MM.1S (cell line): ENCODE measurements around the gene NFATC2.

Experiments
- DNase-seq: peaks from one replicate; pipeline ENCODE4 v3.0.0-alpha.2; 2015
- H2AFZ ChIP-seq: fragments of 300-600 bp; sonication (generic); 2 replicates; pipeline ENCODE4 v1.6.0; 2016; ENCODE audit warnings: antibody characterized with exemption, low read length
- H3F3A ChIP-seq: fragments of 300-600 bp; sonication (generic); 2 replicates; pipeline ENCODE4 v1.6.1; 2016; ENCODE audit warnings: mild to moderate bottlenecking, antibody characterized with exemption, low read length, moderate library complexity, mixed read lengths; ENCODE audit not compliant: insufficient read depth
- H3K27ac ChIP-seq: fragments of 300-600 bp; sonication (generic); 2 replicates; pipeline ENCODE4 v1.5.1; 2016; ENCODE audit warnings: mild to moderate bottlenecking, low read length
- H3K27me3 ChIP-seq: fragments of 300-600 bp; sonication (generic); replicated peaks from 2 replicates; pipeline ENCODE4 v1.6.0; 2016; ENCODE audit warnings: low read length; ENCODE audit not compliant: insufficient read depth
- H3K36me3 ChIP-seq: fragments of 300-600 bp; sonication (generic); replicated peaks from 2 replicates; pipeline ENCODE4 v1.6.1; 2016; ENCODE audit warnings: mild to moderate bottlenecking, low read length, mixed read lengths; ENCODE audit not compliant: insufficient read depth
- H3K4me1 ChIP-seq: fragments of 300-600 bp; sonication (generic); 2 replicates; pipeline ENCODE4 v1.6.1; 2016; ENCODE audit warnings: low read length, mixed read lengths
- H3K4me2 ChIP-seq: fragments of 300-600 bp; sonication (generic); 2 replicates; pipeline ENCODE4 v1.6.0; 2016; ENCODE audit warnings: low read depth, low read length
- H3K4me3 ChIP-seq: fragments of 300-600 bp; sonication (generic); 2 replicates; pipeline ENCODE4 v1.5.1; 2016; ENCODE audit warnings: low read length, mixed read lengths
- H3K79me2 ChIP-seq: fragments of 300-600 bp; sonication (generic); 2 replicates; pipeline ENCODE4 v1.6.1; 2016; ENCODE audit warnings: mixed run types, low read length, mixed read lengths
- H3K9ac ChIP-seq: fragments of 300-600 bp; sonication (generic); 2 replicates; pipeline ENCODE4 v1.6.1; 2016; ENCODE audit warnings: low read length, mixed read lengths
- H3K9me2 ChIP-seq: fragments of 300-600 bp; sonication (generic); replicated peaks from 2 replicates; pipeline ENCODE4 v1.6.1; 2016; ENCODE audit warnings: mild to moderate bottlenecking, low read length, mixed read lengths; ENCODE audit not compliant: insufficient read depth
- H3K9me3 ChIP-seq: fragments of 300-600 bp; sonication (generic); replicated peaks from 2 replicates; pipeline ENCODE4 v1.6.1; 2016; ENCODE audit warnings: mild to moderate bottlenecking, low read length, mixed read lengths; ENCODE audit not compliant: insufficient read depth
- H4K20me1 ChIP-seq: fragments of 300-600 bp; sonication (generic); 2 replicates; pipeline ENCODE4 v1.6.1; 2016; ENCODE audit warnings: mild to moderate bottlenecking, low read length, moderate library complexity, mixed read lengths; ENCODE audit not compliant: insufficient read depth
- EZH2 ChIP-seq: fragments of 300-600 bp; sonication (generic); optimal IDR thresholded peaks from 2 replicates; pipeline ENCODE3; 2017; ENCODE audit warnings: low read depth, mild to moderate bottlenecking, antibody characterized with exemption, low read length, mixed read lengths
- EZH2phosphoT487 ChIP-seq: fragments of 300-600 bp; sonication (generic); IDR thresholded peaks from 2 replicates; pipeline ENCODE4 v1.6.1; 2018; ENCODE audit warnings: antibody characterized with exemption, low read length
- TF ChIP-seq, protein P1 (sequence below): fragments of 300-600 bp; sonication (generic); IDR thresholded peaks from 2 replicates; pipeline ENCODE4 v1.5.1; 2016; ENCODE audit warnings: antibody characterized with exemption, low read length, mixed read lengths

Gene NFATC2

DNA sequence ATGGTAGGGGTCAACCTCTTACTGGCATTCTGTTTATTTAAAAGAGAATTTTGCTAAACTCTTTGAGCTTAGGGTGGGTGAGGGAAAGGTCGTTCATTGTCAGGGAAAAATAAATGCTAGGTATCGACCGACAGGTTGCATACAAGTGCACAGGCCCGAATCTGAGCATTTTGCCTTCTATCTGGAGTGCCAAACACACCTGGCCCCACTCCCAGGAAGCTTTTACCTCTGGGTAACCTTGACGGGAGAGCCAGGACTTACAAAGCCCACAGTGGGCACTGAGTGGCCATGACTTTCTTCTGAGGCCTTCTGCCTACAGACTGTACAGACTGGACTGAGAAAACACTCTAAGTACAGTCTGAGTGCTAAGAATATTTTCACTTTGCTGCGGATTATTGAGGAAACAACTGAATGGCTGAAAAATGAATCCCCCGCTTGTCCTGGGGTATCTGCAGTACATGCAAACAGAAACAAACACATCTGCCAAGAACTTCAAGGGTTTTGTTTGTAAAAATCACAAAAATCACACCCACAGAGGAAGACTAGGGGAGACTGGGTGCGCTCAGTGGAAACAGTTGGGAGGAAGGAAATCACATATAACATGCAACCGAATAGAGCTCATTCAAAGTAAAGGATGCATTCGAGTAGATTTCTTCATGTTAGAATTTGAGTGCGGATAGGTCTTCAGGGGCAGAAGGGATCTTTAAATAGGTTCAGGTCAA, 152.8 kb downstream of the NFATC2 start:
- Histone ChIP-seq H3K4me2 (no peak overlapping the region), H3K27ac (no peak overlapping the region), H3F3A (no peaks in the 10 kb centered on the region), H3K36me3 (no peaks in the 10 kb centered on the region), H3K27me3 (no peaks in the 10 kb centered on the region), H2AFZ (no peak overlapping the region), H4K20me1 (no peaks in the 10 kb centered on the region), H3K9ac (no peak overlapping the region), H3K9me3 (no peaks in the 10 kb centered on the region), H3K4me1 (no peaks in the 10 kb centered on the region), H3K79me2 (no peaks in the 10 kb centered on the region), H3K4me3 (no peak overlapping the region), H3K9me2 (no peaks in the 10 kb centered on the region)
- no peak for TF ChIP-seq EZH2phosphoT487
- no peak for TF ChIP-seq EZH2
- TF ChIP-seq, protein P1, sequence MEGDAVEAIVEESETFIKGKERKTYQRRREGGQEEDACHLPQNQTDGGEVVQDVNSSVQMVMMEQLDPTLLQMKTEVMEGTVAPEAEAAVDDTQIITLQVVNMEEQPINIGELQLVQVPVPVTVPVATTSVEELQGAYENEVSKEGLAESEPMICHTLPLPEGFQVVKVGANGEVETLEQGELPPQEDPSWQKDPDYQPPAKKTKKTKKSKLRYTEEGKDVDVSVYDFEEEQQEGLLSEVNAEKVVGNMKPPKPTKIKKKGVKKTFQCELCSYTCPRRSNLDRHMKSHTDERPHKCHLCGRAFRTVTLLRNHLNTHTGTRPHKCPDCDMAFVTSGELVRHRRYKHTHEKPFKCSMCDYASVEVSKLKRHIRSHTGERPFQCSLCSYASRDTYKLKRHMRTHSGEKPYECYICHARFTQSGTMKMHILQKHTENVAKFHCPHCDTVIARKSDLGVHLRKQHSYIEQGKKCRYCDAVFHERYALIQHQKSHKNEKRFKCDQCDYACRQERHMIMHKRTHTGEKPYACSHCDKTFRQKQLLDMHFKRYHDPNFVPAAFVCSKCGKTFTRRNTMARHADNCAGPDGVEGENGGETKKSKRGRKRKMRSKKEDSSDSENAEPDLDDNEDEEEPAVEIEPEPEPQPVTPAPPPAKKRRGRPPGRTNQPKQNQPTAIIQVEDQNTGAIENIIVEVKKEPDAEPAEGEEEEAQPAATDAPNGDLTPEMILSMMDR = no peak
- no peak for DNase-seq

DNA sequence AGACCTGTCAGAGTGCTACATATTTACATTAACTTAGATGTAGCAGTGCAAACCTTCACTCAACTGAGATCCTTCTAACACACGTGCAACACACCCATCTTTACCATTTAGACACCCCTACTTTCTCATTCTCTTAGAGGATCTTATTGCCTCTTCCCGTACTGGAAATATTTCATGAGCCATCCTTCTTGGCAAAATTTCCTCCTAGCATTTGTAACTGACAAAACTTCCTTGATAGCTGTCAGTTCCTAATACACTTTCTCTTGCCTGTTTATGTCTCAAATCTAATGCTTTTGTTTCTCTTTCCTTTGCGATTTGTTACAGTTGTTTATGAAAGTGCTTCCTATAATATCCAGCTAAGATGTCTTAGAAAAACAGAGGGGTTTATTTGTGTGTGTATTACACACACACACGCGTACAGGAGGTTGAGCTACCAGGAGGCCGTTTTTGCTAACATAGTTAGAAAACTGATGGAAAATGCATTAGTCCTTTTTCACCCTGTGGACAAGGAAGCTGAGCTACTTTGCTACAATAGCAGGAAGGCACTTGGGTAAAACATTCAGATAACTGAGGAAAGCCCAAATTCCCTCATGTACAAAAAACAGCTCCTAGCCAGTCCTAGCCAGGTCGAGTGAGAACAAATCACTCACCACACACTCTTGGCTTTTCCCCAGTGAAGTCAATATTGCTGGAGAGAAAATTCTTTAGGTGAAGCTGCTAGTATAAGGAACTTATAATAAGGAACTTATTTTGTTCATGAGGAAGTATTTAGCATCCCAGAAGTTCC, 153.6 kb downstream of the NFATC2 start:
- H3K9me2 ChIP-seq = no peaks in the 10 kb centered on the region
- H3F3A ChIP-seq = no peaks in the 10 kb centered on the region
- H4K20me1 ChIP-seq = no peaks in the 10 kb centered on the region
- TF ChIP-seq, protein P1 = no peak
- no peaks in the 10 kb centered on the region for H3K9me3 ChIP-seq
- no peak overlapping the region for H3K4me3 ChIP-seq
- H3K27me3 ChIP-seq = no peaks in the 10 kb centered on the region
- H3K4me1 ChIP-seq = no peaks in the 10 kb centered on the region
- no peak overlapping the region for H2AFZ ChIP-seq
- no peaks in the 10 kb centered on the region for H3K79me2 ChIP-seq
- no peak overlapping the region for H3K9ac ChIP-seq
- no peak for DNase-seq
- no peak overlapping the region for H3K4me2 ChIP-seq
- no peaks in the 10 kb centered on the region for H3K36me3 ChIP-seq
- no peak overlapping the region for H3K27ac ChIP-seq

DNA sequence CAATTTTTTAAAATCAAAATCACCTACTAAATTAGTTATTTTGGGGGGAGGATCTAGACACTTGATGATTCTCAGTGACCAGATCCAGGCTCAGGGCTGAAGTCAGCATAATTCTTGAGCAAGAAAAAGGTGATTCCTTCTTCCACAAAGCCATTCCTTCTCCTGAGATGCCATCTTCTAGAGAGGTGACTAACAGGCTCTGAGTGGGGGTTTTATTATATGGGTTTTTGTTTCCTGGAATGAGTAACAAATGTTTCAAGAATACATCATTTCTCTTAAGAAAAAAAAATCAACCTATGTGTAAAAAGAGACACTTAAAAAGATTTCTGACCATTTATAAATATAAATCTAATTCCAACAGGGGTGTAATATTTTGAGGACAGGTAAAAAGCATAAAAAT, 154.3 kb downstream of the NFATC2 start:
- H3F3A ChIP-seq = no peaks in the 10 kb centered on the region
- DNase-seq = no peak
- no peaks in the 10 kb centered on the region for H3K36me3 ChIP-seq
- H3K9me2 ChIP-seq = no peaks in the 10 kb centered on the region
- H4K20me1 ChIP-seq = no peaks in the 10 kb centered on the region
- H3K27me3 ChIP-seq = no peaks in the 10 kb centered on the region
- H3K4me2 ChIP-seq = no peak overlapping the region
- H3K27ac ChIP-seq = no peak overlapping the region
- TF ChIP-seq EZH2 (no peak), EZH2phosphoT487 (no peak)
- TF ChIP-seq, protein P1 = no peak
- H3K4me3 ChIP-seq = no peak overlapping the region
- no peaks in the 10 kb centered on the region for H3K4me1 ChIP-seq
- no peak overlapping the region for H2AFZ ChIP-seq
- no peak overlapping the region for H3K9ac ChIP-seq
- no peaks in the 10 kb centered on the region for H3K9me3 ChIP-seq
- H3K79me2 ChIP-seq = no peaks in the 10 kb centered on the region
